Caco-2 (cell line): ENCODE results near the gene MYO7B. TPM values are rescaled to one million over a fixed set of nuclear protein-coding genes. Genes with fewer than 3 reads are reported as not detected.

ENCODE experiments used
- BruUV-seq: library from RNA; stranded (reverse); fragments of 400-500 nt; replicated peaks from 2 replicates; lab custom pipeline; 2021; lab: Mats Ljungman, UMichigan
- CTCF ChIA-PET: fragments of 300-600 bp; sonication (Branson Sonifier 250); formaldehyde crosslinking; loops from one replicate; lab custom pipeline; 2022; ENCODE audit warnings: antibody characterized with exemption; lab: Charles Lee
- POLR2A ChIA-PET: fragments of 300-600 bp; sonication (Branson Sonifier 250); formaldehyde crosslinking; loops from one replicate; lab custom pipeline; 2022; ENCODE audit warnings: antibody characterized with exemption; lab: Charles Lee
- DNase-seq, 2 experiments: peaks; one replicate each; pipeline versions ENCODE4 v3.0.0 to v3.0.0-alpha.2; 2020 to 2022
- H3K27me3 ChIP-seq: replicated peaks from 2 replicates; pipeline ENCODE4 v1.6.0; 2011; ENCODE audit warnings: low read length; ENCODE audit not compliant: control insufficient read depth, insufficient read depth
- H3K36me3 ChIP-seq: 2 replicates; pipeline ENCODE4 v1.5.1; 2011; ENCODE audit warnings: low read length; ENCODE audit not compliant: control insufficient read depth, insufficient read depth
- H3K4me1 ChIP-seq: fragments of 250-450 bp; sonication (Bioruptor Pico); 2 replicates; pipeline ENCODE4 v1.5.1; 2020; ENCODE audit warnings: mild to moderate bottlenecking
- H3K4me3 ChIP-seq: 2 replicates; pipeline ENCODE4 v1.5.1; 2011; ENCODE audit warnings: low read depth, mild to moderate bottlenecking, control low read depth, low read length
- H3K9me3 ChIP-seq: fragments of 250-450 bp; sonication (Bioruptor Pico); 2 replicates; pipeline ENCODE4 v1.5.1; 2020; ENCODE audit warnings: mild to moderate bottlenecking, moderate library complexity
- H3K27ac Mint-ChIP-seq: one replicate; pipeline ENCODE4 v1.8.0; 2022; ENCODE audit warnings: mixed read lengths; ENCODE audit not compliant: unreplicated experiment
- H3K27me3 Mint-ChIP-seq: one replicate; pipeline ENCODE4 v1.8.0; 2022; ENCODE audit warnings: mixed read lengths; ENCODE audit not compliant: insufficient read depth, unreplicated experiment
- H3K36me3 Mint-ChIP-seq: one replicate; pipeline ENCODE4 v1.8.0; 2022; ENCODE audit warnings: mild to moderate bottlenecking, mixed read lengths; ENCODE audit not compliant: insufficient read depth, unreplicated experiment
- H3K4me1 Mint-ChIP-seq: one replicate; pipeline ENCODE4 v1.8.0; 2022; ENCODE audit warnings: low read depth, mixed read lengths; ENCODE audit not compliant: unreplicated experiment
- H3K4me3 Mint-ChIP-seq: one replicate; pipeline ENCODE4 v1.8.0; 2022; ENCODE audit warnings: mild to moderate bottlenecking, moderate library complexity, mixed read lengths; ENCODE audit not compliant: unreplicated experiment
- H3K9me3 Mint-ChIP-seq: one replicate; pipeline ENCODE4 v1.8.0; 2022; ENCODE audit warnings: mixed read lengths; ENCODE audit not compliant: unreplicated experiment
- CTCF ChIP-seq, 2 experiments: fragments of 200-600 bp in 1 of 2; IDR thresholded peaks; 1 replicate in 1 of 2; 2 replicates in 1 of 2; pipeline versions ENCODE4 v1.5.1 to v1.8.0; 2011 to 2022; ENCODE audit warnings: antibody characterized with exemption in 1 of 2, control low read depth in 1 of 2, inconsistent platforms in 1 of 2, low read depth in 1 of 2, low read length in 1 of 2, mild to moderate bottlenecking in 1 of 2, moderate library complexity in 1 of 2; ENCODE audit not compliant: insufficient read depth in 1 of 2, severe bottlenecking in 1 of 2, unreplicated experiment in 1 of 2
- intact Hi-C: fragments of 100-400 bp; cut with micrococcal nuclease; formaldehyde crosslinking; loops from one replicate; pipeline ENCODE4 v1.10.0; 2022; ENCODE audit not compliant: unreplicated experiment
- total RNA-seq: library from RNA; stranded (reverse); gene quantifications from 2 replicates; pipeline ENCODE4 v1.2.3, GENCODE V29; 2022

The MYO7B gene
- total RNA-seq, 1 experiment from 2014 or later: 0.27 TPM

DNA sequence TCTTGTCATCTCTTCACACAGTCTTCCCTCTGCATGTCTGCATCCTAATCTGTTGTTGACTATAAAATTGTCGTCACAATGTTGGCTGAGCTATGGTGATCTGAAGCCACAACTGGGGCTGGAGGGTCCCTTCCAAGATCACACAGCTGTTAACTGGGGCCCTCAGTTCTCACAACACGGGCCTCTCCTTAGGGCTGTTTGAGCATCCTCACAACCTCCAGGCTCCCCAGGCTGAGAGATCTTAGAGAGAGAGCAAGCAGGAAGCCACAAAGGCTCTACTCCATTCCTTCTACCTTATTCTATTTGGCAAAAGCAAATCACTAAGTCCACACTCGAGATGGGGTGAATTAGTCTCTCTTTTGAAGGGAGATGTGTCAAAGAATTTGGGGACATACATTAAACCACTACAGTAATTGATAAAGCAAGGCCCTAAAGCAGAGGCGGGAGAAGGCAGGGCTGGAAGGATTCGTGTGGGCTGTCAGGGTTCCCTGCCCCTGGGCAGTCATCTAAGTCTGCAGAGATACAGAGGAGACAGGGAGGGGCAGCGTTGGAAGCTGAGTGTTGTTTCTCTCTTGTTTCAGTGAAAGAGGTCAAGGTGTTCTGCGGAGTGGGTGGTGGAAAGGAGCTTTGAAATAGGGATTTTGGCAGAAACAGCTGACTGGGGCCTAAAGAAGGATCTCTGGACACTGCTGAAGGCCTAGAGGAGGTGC, 15.9 kb downstream of the MYO7B start:
- ChIA-PET POLR2A (no interaction called here), CTCF (interaction anchor here (0.7 kb wide), 1 partner anchor 15 kb away, joined by 3 read pairs; no protein-coding TSS in a partner anchor)
- Histone ChIP-seq H3K27me3 (no peaks in the 10 kb centered on the region), H3K36me3 (no peaks in the 10 kb centered on the region), H3K9me3 (no peaks in the 10 kb centered on the region; the same call in 1 of the 2 replicates), H3K4me3 (no peak overlapping the region), H3K4me1 (no peaks in the 10 kb centered on the region)
- peaks cover 19% of the 10 kb centered on the region for H3K9me3 Mint-ChIP-seq
- no peak overlapping the region for H3K4me3 Mint-ChIP-seq
- no peak for TF ChIP-seq CTCF (IDR thresholded peaks at IDR 0.05; ENCODE audit: insufficient read depth in 1 of 2, low read depth in 1 of 2, low read length in 1 of 2, severe bottlenecking in 1 of 2, unreplicated experiment in 1 of 2)
- BruUV-seq: no TSS peak
- intact Hi-C loops: no loop called here
- no peak for DNase-seq
- peaks cover 7% of the 10 kb centered on the region for H3K27me3 Mint-ChIP-seq
- H3K27ac Mint-ChIP-seq: no peak overlapping the region
- peaks cover 6% of the 10 kb centered on the region for H3K36me3 Mint-ChIP-seq
- H3K4me1 Mint-ChIP-seq: no peaks in the 10 kb centered on the region

DNA sequence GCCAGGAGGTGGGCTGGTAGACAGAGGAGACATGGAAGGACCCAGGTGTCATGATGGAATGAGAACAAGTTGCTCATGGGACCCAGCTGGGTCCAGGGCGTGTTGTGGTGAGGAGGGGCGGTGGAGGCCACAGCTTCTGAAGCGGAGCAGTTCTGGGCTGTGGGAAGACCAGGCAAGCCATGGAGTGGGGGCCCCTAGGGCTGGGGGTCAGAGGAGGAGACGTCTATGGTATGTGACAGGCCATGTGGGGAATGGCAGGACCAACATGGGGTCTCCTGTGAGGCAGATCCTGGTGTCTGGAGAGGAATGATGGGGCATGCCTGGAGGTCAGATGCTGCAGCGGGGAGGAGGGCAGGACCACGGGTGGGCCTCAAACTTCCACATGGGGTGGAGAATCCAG, 16.9 kb downstream of the MYO7B start:
- intact Hi-C loops: no loop called here
- H3K9me3 Mint-ChIP-seq: peaks cover 19% of the 10 kb centered on the region
- CTCF ChIA-PET: no interaction called here
- H3K27me3 Mint-ChIP-seq: peaks cover 3% of the 10 kb centered on the region
- Histone ChIP-seq H3K9me3 (no peaks in the 10 kb centered on the region; the same call in 1 of the 2 replicates), H3K4me3 (no peak overlapping the region), H3K36me3 (no peaks in the 10 kb centered on the region), H3K4me1 (no peaks in the 10 kb centered on the region), H3K27me3 (no peaks in the 10 kb centered on the region)
- TF ChIP-seq CTCF (IDR thresholded peaks at IDR 0.05; ENCODE audit: insufficient read depth in 1 of 2, low read depth in 1 of 2, low read length in 1 of 2, severe bottlenecking in 1 of 2, unreplicated experiment in 1 of 2): no peak
- DNase-seq: no peak
- no TSS peak for BruUV-seq
- H3K36me3 Mint-ChIP-seq: no peaks in the 10 kb centered on the region
- POLR2A ChIA-PET: no interaction called here
- no peak overlapping the region for H3K4me3 Mint-ChIP-seq
- H3K27ac Mint-ChIP-seq: no peak overlapping the region
- no peaks in the 10 kb centered on the region for H3K4me1 Mint-ChIP-seq

DNA sequence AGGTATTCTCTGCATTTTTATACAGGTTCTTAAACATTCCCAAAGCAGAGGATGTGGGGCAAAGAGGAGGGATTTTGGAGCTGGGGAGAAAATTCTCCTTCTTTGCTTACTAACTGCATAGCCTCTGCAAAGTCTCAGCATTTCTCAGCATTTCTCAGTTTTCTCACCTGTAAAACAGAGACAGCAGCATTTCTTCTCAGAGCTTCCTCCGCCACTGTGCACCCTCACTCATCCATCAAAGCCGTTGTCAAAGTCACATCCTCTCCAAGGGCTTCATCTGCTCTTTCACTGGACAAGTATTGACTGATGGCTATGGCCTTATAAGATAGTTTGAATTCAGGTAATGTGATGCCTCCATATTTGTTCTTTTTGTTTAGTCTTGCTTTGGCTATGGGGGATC, 17.4 kb downstream of the MYO7B start:
- no peaks in the 10 kb centered on the region for H3K4me1 ChIP-seq
- H3K9me3 Mint-ChIP-seq: peaks cover 20% of the 10 kb centered on the region
- no peaks in the 10 kb centered on the region for H3K4me1 Mint-ChIP-seq
- no peak for DNase-seq
- no peak for TF ChIP-seq CTCF (IDR thresholded peaks at IDR 0.05; ENCODE audit: insufficient read depth in 1 of 2, low read depth in 1 of 2, low read length in 1 of 2, severe bottlenecking in 1 of 2, unreplicated experiment in 1 of 2)
- intact Hi-C loops: no loop called here
- no TSS peak for BruUV-seq
- no peaks in the 10 kb centered on the region for H3K36me3 Mint-ChIP-seq
- peaks cover 3% of the 10 kb centered on the region for H3K27me3 Mint-ChIP-seq
- no peak overlapping the region for H3K4me3 Mint-ChIP-seq
- H3K9me3 ChIP-seq: no peaks in the 10 kb centered on the region; the same call in 1 of the 2 replicates
- POLR2A ChIA-PET: no interaction called here
- H3K4me3 ChIP-seq: no peak overlapping the region
- CTCF ChIA-PET: interaction anchor here (0.6 kb wide), 1 partner anchor 246 kb away, joined by 3 read pairs; no protein-coding TSS in a partner anchor
- no peaks in the 10 kb centered on the region for H3K36me3 ChIP-seq
- H3K27ac Mint-ChIP-seq: no peak overlapping the region
- H3K27me3 ChIP-seq: no peaks in the 10 kb centered on the region
